Measurements from ENCODE around the gene CCDC57.
"Not testable (repeated sequence)": the region's sequence is repeated elsewhere in the genome, so short reads cannot be mapped to it uniquely, and the experiment has no call there.

The CCDC57 gene

DNA sequence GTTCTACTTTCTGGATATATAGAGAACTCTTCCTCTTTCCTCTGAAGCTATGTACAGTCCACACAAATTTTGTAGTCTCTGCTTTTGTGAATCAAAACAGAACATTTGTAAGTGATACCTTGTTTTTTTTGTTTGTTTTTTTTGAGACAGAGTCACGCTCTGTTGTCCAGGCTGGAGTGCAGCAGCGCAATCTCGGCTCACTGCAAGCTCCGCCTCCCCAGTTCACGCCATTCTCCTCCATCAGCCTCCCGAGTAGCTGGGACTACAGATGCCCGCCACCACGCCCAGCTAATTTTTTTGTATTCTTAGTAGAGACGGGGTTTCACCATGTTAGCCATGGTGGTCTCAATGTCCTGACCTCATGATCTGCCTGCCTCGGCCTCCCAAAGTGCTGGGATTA is 72.7 kb downstream of the CCDC57 start:
- H3K4me3 ChIP-seq (ENCODE audit: low read depth in 1 of 2, low read length in 2 of 2); H3K9ac ChIP-seq (ENCODE audit: low read depth in 1 of 2, low read length in 2 of 2); H3K27ac ChIP-seq (ENCODE audit: low read depth, low read length); H3K4me1 ChIP-seq (ENCODE audit: control insufficient read depth in 1 of 2, insufficient read depth in 2 of 2, low read length in 2 of 2); H3K36me3 ChIP-seq (ENCODE audit: control insufficient read depth in 1 of 2, insufficient read depth in 2 of 2, low read length in 2 of 2); H3K9me3 ChIP-seq (ENCODE audit: control insufficient read depth in 1 of 2, low read length in 2 of 2); H3K27me3 ChIP-seq (ENCODE audit: control insufficient read depth in 1 of 2, insufficient read depth in 2 of 2, low read length in 2 of 2): not testable (repeated sequence)

- Histone ChIP-seq H3K27me3 (ENCODE audit: control insufficient read depth in 1 of 2, insufficient read depth in 2 of 2, low read length in 2 of 2) (no peaks in the 10 kb centered on the region), H3K9ac (ENCODE audit: low read depth in 1 of 2, low read length in 2 of 2) (no peak overlapping the region), H3K9me3 (ENCODE audit: control insufficient read depth in 1 of 2, low read length in 2 of 2) (no peaks in the 10 kb centered on the region), H3K4me1 (ENCODE audit: control insufficient read depth in 1 of 2, insufficient read depth in 2 of 2, low read length in 2 of 2) (no peaks in the 10 kb centered on the region), H3K27ac (ENCODE audit: low read depth, low read length) (no peak overlapping the region), H3K4me3 (ENCODE audit: low read depth in 1 of 2, low read length in 2 of 2) (no peak overlapping the region), H3K36me3 (ENCODE audit: control insufficient read depth in 1 of 2, insufficient read depth in 2 of 2, low read length in 2 of 2) (no peaks in the 10 kb centered on the region)
Observed at GRCh38 chr17:82138511-82138992, 74.1 kb downstream of the CCDC57 start.

DNA sequence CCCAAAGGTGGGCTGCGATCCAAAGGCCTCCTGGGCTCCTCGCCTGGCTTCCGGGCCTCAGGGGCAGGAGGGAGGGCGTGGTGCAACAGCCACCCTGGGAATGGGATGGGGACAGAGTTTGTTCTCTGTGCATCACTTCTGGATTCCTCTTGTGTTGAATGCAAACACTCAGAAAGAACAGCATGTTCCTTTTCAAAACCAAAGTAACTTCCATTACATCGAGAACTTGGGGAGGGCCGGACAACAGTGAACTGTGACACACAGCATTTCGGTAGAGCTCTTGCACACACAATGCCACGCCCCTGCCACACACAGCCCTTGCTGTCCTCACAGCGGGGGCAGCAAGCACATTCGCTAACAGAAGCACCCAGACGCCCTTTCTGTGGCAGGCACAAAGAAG is 78.5 kb downstream of the CCDC57 start:
- H3K36me3 ChIP-seq (ENCODE audit: control insufficient read depth in 1 of 2, insufficient read depth in 2 of 2, low read length in 2 of 2): no peaks in the 10 kb centered on the region
- H3K27ac ChIP-seq (ENCODE audit: low read depth, low read length): no peak overlapping the region
- H3K9ac ChIP-seq (ENCODE audit: low read depth in 1 of 2, low read length in 2 of 2): no peak overlapping the region
- H3K27me3 ChIP-seq (ENCODE audit: control insufficient read depth in 1 of 2, insufficient read depth in 2 of 2, low read length in 2 of 2): no peaks in the 10 kb centered on the region
- no peaks in the 10 kb centered on the region for H3K9me3 ChIP-seq (ENCODE audit: control insufficient read depth in 1 of 2, low read length in 2 of 2)
- H3K4me1 ChIP-seq (ENCODE audit: control insufficient read depth in 1 of 2, insufficient read depth in 2 of 2, low read length in 2 of 2): no peaks in the 10 kb centered on the region
- H3K4me3 ChIP-seq (ENCODE audit: low read depth in 1 of 2, low read length in 2 of 2): no peak overlapping the region

GRCh38 chr17:82133166-82133953 is 79.3 kb downstream of the CCDC57 start:
- not testable (repeated sequence) for H3K9ac ChIP-seq (ENCODE audit: low read depth in 1 of 2, low read length in 2 of 2); H3K4me1 ChIP-seq (ENCODE audit: control insufficient read depth in 1 of 2, insufficient read depth in 2 of 2, low read length in 2 of 2); H3K27me3 ChIP-seq (ENCODE audit: control insufficient read depth in 1 of 2, insufficient read depth in 2 of 2, low read length in 2 of 2); H3K36me3 ChIP-seq (ENCODE audit: control insufficient read depth in 1 of 2, insufficient read depth in 2 of 2, low read length in 2 of 2); H3K4me3 ChIP-seq (ENCODE audit: low read depth in 1 of 2, low read length in 2 of 2); H3K27ac ChIP-seq (ENCODE audit: low read depth, low read length); H3K9me3 ChIP-seq (ENCODE audit: control insufficient read depth in 1 of 2, low read length in 2 of 2)

- no peaks in the 10 kb centered on the region for H3K9me3 ChIP-seq (ENCODE audit: control insufficient read depth in 1 of 2, low read length in 2 of 2)
- no peaks in the 10 kb centered on the region for H3K4me1 ChIP-seq (ENCODE audit: control insufficient read depth in 1 of 2, insufficient read depth in 2 of 2, low read length in 2 of 2)
- H3K4me3 ChIP-seq (ENCODE audit: low read depth in 1 of 2, low read length in 2 of 2): no peak overlapping the region
- no peak overlapping the region for H3K9ac ChIP-seq (ENCODE audit: low read depth in 1 of 2, low read length in 2 of 2)
- no peak overlapping the region for H3K27ac ChIP-seq (ENCODE audit: low read depth, low read length)
- H3K27me3 ChIP-seq (ENCODE audit: control insufficient read depth in 1 of 2, insufficient read depth in 2 of 2, low read length in 2 of 2): no peaks in the 10 kb centered on the region
- peaks cover 0 to 2% of the 10 kb centered on the region in 2 donors for H3K36me3 ChIP-seq (ENCODE audit: control insufficient read depth in 1 of 2, insufficient read depth in 2 of 2, low read length in 2 of 2)
Observed at GRCh38 chr17:82129095-82129494, 83.5 kb downstream of the CCDC57 start.

DNA sequence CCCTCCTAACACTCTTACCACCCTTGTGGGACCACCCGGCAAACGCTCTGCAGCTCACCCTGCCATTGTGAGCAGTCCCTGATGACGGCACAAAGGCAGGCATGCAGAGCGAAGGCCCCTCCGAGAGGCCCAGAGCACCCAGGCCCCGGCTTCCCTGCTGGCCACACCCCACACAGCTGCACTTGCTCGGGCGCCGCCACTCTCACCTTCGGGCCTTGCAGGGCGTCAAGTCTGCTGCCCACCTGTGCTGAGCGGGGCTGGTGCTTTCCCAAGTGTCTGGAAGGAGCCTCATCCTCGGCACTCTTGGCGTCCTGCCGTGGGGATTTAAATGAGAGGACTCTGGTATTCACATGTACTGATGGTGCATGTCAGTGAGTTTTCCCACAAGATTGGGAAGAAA is 84.4 kb downstream of the CCDC57 start:
- Histone ChIP-seq H3K9ac (ENCODE audit: low read depth in 1 of 2, low read length in 2 of 2) (no peak overlapping the region), H3K4me1 (ENCODE audit: control insufficient read depth in 1 of 2, insufficient read depth in 2 of 2, low read length in 2 of 2) (no peaks in the 10 kb centered on the region), H3K9me3 (ENCODE audit: control insufficient read depth in 1 of 2, low read length in 2 of 2) (no peaks in the 10 kb centered on the region), H3K36me3 (ENCODE audit: control insufficient read depth in 1 of 2, insufficient read depth in 2 of 2, low read length in 2 of 2) (peaks cover 0 to 2% of the 10 kb centered on the region in 2 donors), H3K4me3 (ENCODE audit: low read depth in 1 of 2, low read length in 2 of 2) (no peak overlapping the region), H3K27me3 (ENCODE audit: control insufficient read depth in 1 of 2, insufficient read depth in 2 of 2, low read length in 2 of 2) (no peaks in the 10 kb centered on the region), H3K27ac (ENCODE audit: low read depth, low read length) (no peak overlapping the region)

DNA sequence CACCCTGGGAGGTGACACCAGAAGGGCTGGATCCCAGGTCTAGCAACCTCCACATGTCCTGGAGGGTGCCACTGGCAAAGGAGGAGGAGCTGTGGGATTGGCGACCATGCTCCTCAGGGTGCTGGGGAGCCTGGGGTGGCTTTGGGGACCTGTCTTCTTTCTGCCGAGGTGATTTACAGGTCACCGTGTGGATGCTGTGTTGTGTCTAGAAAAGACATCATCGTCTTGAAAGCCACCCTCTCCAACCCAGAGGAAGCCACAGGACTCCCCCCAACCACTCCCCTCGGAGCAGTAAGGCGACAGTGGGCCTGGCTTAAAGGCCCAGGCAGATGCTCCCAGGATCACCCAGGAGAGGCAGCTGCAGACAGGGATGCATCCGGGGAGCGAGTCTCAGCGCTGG is 84.9 kb downstream of the CCDC57 start:
- H3K4me1 ChIP-seq (ENCODE audit: control insufficient read depth in 1 of 2, insufficient read depth in 2 of 2, low read length in 2 of 2): peaks cover 0 to 2% of the 10 kb centered on the region in 2 donors
- H3K27me3 ChIP-seq (ENCODE audit: control insufficient read depth in 1 of 2, insufficient read depth in 2 of 2, low read length in 2 of 2): no peaks in the 10 kb centered on the region
- H3K36me3 ChIP-seq (ENCODE audit: control insufficient read depth in 1 of 2, insufficient read depth in 2 of 2, low read length in 2 of 2): peaks cover 0 to 3% of the 10 kb centered on the region in 2 donors
- H3K4me3 ChIP-seq (ENCODE audit: low read depth in 1 of 2, low read length in 2 of 2): no peak overlapping the region
- no peaks in the 10 kb centered on the region for H3K9me3 ChIP-seq (ENCODE audit: control insufficient read depth in 1 of 2, low read length in 2 of 2)
- H3K27ac ChIP-seq (ENCODE audit: low read depth, low read length): no peak overlapping the region
- H3K9ac ChIP-seq (ENCODE audit: low read depth in 1 of 2, low read length in 2 of 2): no peak overlapping the region

DNA sequence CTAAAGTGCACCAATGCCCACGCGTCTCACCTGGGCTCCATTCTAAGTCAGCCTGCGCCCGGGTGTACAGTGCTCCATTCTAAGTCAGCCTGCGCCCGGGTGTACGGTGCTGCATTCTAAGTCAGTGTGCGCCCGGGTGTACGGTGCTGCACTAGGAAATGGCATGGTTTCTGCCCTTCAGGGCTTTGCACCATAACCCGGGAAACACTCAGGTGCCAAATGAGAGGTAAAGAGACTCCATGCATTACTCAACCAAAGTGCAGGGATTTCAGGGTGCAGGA is 85.4 kb downstream of the CCDC57 start:
- H3K9me3 ChIP-seq (ENCODE audit: control insufficient read depth in 1 of 2, low read length in 2 of 2): no peaks in the 10 kb centered on the region
- H3K27ac ChIP-seq (ENCODE audit: low read depth, low read length): no peak overlapping the region
- peaks cover 0 to 7% of the 10 kb centered on the region in 2 donors for H3K36me3 ChIP-seq (ENCODE audit: control insufficient read depth in 1 of 2, insufficient read depth in 2 of 2, low read length in 2 of 2)
- no peak overlapping the region for H3K4me3 ChIP-seq (ENCODE audit: low read depth in 1 of 2, low read length in 2 of 2)
- H3K4me1 ChIP-seq (ENCODE audit: control insufficient read depth in 1 of 2, insufficient read depth in 2 of 2, low read length in 2 of 2): peaks cover 0 to 6% of the 10 kb centered on the region in 2 donors
- H3K27me3 ChIP-seq (ENCODE audit: control insufficient read depth in 1 of 2, insufficient read depth in 2 of 2, low read length in 2 of 2): no peaks in the 10 kb centered on the region
- H3K9ac ChIP-seq (ENCODE audit: low read depth in 1 of 2, low read length in 2 of 2): no peak overlapping the region

DNA sequence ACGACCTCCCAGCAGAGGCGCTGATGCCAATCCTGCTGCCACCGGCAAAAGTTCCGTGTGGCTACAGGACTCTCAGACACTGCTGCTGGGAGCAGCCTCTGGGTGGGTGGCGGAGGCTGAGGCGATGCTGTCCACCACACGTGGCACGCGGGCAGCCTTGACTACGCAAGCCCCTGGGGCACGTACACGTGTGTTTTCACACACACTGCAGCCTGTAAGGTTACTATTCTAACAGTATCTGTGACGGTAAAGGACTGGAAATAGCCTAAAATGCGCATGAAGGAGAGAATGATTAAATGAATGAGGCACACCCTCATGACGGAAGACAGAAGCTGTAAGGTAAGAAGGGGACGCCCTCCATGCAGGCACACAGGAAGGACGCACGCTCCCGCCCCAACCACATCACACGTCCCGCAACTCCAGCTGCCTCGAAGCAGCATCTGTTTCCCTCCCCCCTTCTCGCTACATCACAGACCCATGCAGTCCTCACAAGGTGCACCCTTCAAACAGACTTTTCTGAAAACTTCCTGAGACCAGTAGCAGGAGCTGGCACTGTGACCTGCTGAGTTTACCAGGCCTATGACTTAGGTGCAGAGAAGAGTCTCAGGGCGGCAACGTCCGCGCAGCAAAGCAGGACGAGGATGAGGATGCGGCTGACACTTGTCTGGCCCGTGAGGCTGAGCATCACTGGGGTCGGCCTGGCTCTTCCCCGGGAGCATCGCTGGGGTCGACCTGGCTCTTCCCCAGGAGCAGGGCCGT is 85.9 kb downstream of the CCDC57 start:
- Histone ChIP-seq H3K27ac (ENCODE audit: low read depth, low read length) (no peak overlapping the region), H3K27me3 (ENCODE audit: control insufficient read depth in 1 of 2, insufficient read depth in 2 of 2, low read length in 2 of 2) (no peaks in the 10 kb centered on the region), H3K9me3 (ENCODE audit: control insufficient read depth in 1 of 2, low read length in 2 of 2) (no peaks in the 10 kb centered on the region), H3K36me3 (ENCODE audit: control insufficient read depth in 1 of 2, insufficient read depth in 2 of 2, low read length in 2 of 2) (peaks cover 0 to 9% of the 10 kb centered on the region in 2 donors), H3K4me1 (ENCODE audit: control insufficient read depth in 1 of 2, insufficient read depth in 2 of 2, low read length in 2 of 2) (peaks cover 0 to 6% of the 10 kb centered on the region in 2 donors), H3K4me3 (ENCODE audit: low read depth in 1 of 2, low read length in 2 of 2) (peak overlapping the region in 1 of 2 donors; percentile 43), H3K9ac (ENCODE audit: low read depth in 1 of 2, low read length in 2 of 2) (no peak overlapping the region)

DNA sequence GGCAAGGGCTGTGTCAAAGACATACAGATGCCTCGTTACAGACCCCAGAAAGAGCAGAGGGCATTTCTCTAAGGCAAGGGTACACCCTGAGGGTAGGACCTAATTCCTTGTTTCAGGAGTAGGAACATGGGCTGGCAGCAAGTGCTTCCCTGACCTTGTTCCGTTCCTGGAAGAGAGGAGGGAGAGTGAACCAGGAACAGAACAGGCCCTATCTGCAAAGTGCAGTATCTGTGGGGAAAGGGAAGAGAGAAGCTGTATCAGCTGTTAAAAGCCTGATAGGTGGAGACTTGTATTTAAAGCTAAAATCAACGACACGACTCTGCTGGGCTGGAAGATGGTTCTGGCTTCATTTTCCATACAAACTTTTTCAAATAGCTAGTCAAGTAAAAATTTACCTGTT is 88.5 kb downstream of the CCDC57 start:
- H3K36me3 ChIP-seq (ENCODE audit: control insufficient read depth in 1 of 2, insufficient read depth in 2 of 2, low read length in 2 of 2): peaks cover 0 to 9% of the 10 kb centered on the region in 2 donors

More for the DNA sequence above, 88.5 kb downstream of the CCDC57 start:
- Histone ChIP-seq H3K4me1 (ENCODE audit: control insufficient read depth in 1 of 2, insufficient read depth in 2 of 2, low read length in 2 of 2) (peaks cover 0 to 6% of the 10 kb centered on the region in 2 donors), H3K27me3 (ENCODE audit: control insufficient read depth in 1 of 2, insufficient read depth in 2 of 2, low read length in 2 of 2) (no peaks in the 10 kb centered on the region), H3K9me3 (ENCODE audit: control insufficient read depth in 1 of 2, low read length in 2 of 2) (no peaks in the 10 kb centered on the region), H3K9ac (ENCODE audit: low read depth in 1 of 2, low read length in 2 of 2) (no peak overlapping the region), H3K4me3 (ENCODE audit: low read depth in 1 of 2, low read length in 2 of 2) (no peak overlapping the region), H3K27ac (ENCODE audit: low read depth, low read length) (no peak overlapping the region)

Measured in duodenal mucosa (tissue), 2 donors.